ENCODE results near the gene SELENOH.

- TF ChIP-seq CTCF (IDR thresholded peaks at IDR 0.05) (no peak), POLR2A (IDR thresholded peaks at IDR 0.05) (no peak)
These were observed 27.5 kb upstream of the SELENOH start for GRCh38 chr11:57713835-57714234.

All from thyroid gland (tissue), 4 donors.